ENCODE results near the gene MIA3.

DNA sequence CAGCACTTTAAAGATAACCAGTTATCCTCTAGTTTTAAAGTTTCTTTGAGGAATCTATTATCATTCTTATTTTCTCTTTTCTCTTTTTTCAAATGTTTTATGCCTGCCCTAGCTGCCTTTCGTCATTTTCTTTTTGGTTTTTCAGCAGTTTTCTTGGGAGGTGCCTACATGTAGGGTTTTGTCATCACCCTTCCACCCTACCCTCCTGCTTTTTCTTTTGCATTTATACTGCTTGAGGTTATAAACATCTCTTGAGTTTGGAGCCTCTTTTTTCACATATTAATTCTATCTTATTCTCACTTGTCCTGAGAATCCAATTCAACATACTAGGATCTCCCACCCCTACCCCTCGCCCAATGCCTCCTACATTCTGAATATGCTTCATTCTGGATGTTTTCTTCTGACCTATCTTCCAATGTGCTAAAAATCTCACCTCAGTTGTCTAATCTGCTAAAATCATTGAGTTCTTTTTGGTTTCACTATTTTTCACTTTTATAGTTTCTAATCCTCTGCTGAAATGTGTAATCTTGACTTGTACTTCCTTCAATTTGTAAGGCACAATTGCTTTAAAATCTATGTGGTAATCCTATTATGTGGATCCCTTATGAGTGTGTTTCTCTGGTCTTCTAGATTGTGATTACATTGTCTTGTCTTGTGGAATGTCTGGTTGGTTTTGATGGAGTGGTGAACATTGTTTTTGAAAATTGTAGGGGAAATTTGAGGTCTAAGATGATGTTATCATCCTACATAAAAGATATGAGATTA, 38.7 kb downstream of the MIA3 start:
- TF ChIP-seq, protein P1, sequence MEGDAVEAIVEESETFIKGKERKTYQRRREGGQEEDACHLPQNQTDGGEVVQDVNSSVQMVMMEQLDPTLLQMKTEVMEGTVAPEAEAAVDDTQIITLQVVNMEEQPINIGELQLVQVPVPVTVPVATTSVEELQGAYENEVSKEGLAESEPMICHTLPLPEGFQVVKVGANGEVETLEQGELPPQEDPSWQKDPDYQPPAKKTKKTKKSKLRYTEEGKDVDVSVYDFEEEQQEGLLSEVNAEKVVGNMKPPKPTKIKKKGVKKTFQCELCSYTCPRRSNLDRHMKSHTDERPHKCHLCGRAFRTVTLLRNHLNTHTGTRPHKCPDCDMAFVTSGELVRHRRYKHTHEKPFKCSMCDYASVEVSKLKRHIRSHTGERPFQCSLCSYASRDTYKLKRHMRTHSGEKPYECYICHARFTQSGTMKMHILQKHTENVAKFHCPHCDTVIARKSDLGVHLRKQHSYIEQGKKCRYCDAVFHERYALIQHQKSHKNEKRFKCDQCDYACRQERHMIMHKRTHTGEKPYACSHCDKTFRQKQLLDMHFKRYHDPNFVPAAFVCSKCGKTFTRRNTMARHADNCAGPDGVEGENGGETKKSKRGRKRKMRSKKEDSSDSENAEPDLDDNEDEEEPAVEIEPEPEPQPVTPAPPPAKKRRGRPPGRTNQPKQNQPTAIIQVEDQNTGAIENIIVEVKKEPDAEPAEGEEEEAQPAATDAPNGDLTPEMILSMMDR (IDR thresholded peaks at IDR 0.05) = no peak
- TF ChIP-seq POLR2A (IDR thresholded peaks at IDR 0.05) = no peak
